GM10266 (cell line): Measurements from ENCODE around the gene COA6.

Experiments used
- DNase-seq: peaks from one replicate; pipeline ENCODE4 v3.0.0; 2012; ENCODE audit errors: extremely low spot score
- CTCF ChIP-seq: IDR thresholded peaks from 2 replicates; pipeline ENCODE4 v1.5.1; 2012; ENCODE audit warnings: mild to moderate bottlenecking, low read depth; ENCODE audit not compliant: control insufficient read depth, insufficient read depth; ENCODE audit errors: missing control alignments

COA6 gene

GRCh38 chr1:234331507-234331906, 41.7 kb upstream of the COA6 start:
- TF ChIP-seq CTCF = no peak
- DNase-seq = no peak

GRCh38 chr1:234336359-234336758, 36.9 kb upstream of the COA6 start:
- no peak for TF ChIP-seq CTCF
- no peak for DNase-seq

GRCh38 chr1:234337233-234337632, 36.0 kb upstream of the COA6 start:
- no peak for TF ChIP-seq CTCF
- no peak for DNase-seq

- no peak for TF ChIP-seq CTCF
- no peak for DNase-seq
Measured at GRCh38 chr1:234340528-234340927, 32.7 kb upstream of the COA6 start.

- no peak for DNase-seq
Measured at GRCh38 chr1:234342774-234343173, 30.5 kb upstream of the COA6 start.

GRCh38 chr1:234345237-234345636, 28.0 kb upstream of the COA6 start:
- DNase-seq = no peak
- no peak for TF ChIP-seq CTCF

More at GRCh38 chr1:234342774-234343173, 30.5 kb upstream of the COA6 start:
- no peak for TF ChIP-seq CTCF

- TF ChIP-seq CTCF = no peak
Measured at GRCh38 chr1:234348964-234349363, 24.3 kb upstream of the COA6 start.

More at GRCh38 chr1:234348964-234349363, 24.3 kb upstream of the COA6 start:
- no peak for DNase-seq
